SK-N-SH (cell line): ENCODE data around the gene GTF2I. TPM values are rescaled to one million over a fixed set of nuclear protein-coding genes. Genes with fewer than 3 reads are reported as not detected.

Experiments used
- CTCF ChIA-PET: fragments of 300-600, 350-600 bp; formaldehyde crosslinking; extraction: SDS; loops from one replicate; lab custom pipeline; 2021; lab: Yijun Ruan, JAX
- POLR2A ChIA-PET: fragments of 350-600 bp; sonication (Branson Sonifier 250); formaldehyde crosslinking; extraction: SDS; loops from one replicate; lab custom pipeline; 2020; ENCODE audit warnings: antibody characterized with exemption, inconsistent platforms; lab: Yijun Ruan, JAX
- DNase-seq: peaks from one replicate; pipeline ENCODE4 v3.0.0; 2012
- H2AFZ ChIP-seq: fragments of 200-600 bp; sonication (generic); 2 replicates; pipeline ENCODE4 v1.8.1; 2016; ENCODE audit warnings: antibody characterized with exemption, mild to moderate bottlenecking, low read depth
- H3F3A ChIP-seq: fragments of 200-600 bp; sonication (generic); replicated peaks from 2 replicates; pipeline ENCODE3; 2016; ENCODE audit warnings: antibody characterized with exemption, mild to moderate bottlenecking; ENCODE audit not compliant: insufficient read depth
- H3K27ac ChIP-seq, 2 experiments: fragments of 200-500 bp in 1 of 2; fragments of 200-600 bp in 1 of 2; sonication (Bioruptor generic) in 1 of 2; sonication (generic), shearing (Covaris generic) in 1 of 2; 2 replicates each; pipeline versions ENCODE4 v1.5.1 to v1.6.1; 2014 to 2016; ENCODE audit warnings: low read depth in 2 of 2, inconsistent platforms in 1 of 2, low read length in 1 of 2, mild to moderate bottlenecking in 1 of 2, mixed read lengths in 1 of 2
- H3K27me3 ChIP-seq: fragments of 200-600 bp; sonication (generic), shearing (Covaris generic); 2 replicates; pipeline ENCODE4 v1.6.1; 2016; ENCODE audit warnings: mixed run types; ENCODE audit not compliant: insufficient read depth
- H3K36me3 ChIP-seq, 2 experiments: fragments of 200-500 bp in 1 of 2; fragments of 200-600 bp in 1 of 2; sonication (Bioruptor generic) in 1 of 2; sonication (generic) in 1 of 2; replicated peaks in 1 of 2; 2 replicates each; pipeline versions ENCODE3 to v1.5.1; 2014 to 2016; ENCODE audit warnings: low read length in 1 of 2, mild to moderate bottlenecking in 1 of 2; ENCODE audit not compliant: insufficient read depth in 2 of 2, control insufficient read depth in 1 of 2
- H3K4me1 ChIP-seq, 2 experiments: fragments of 200-500 bp in 1 of 2; fragments of 200-600 bp in 1 of 2; sonication (Bioruptor generic) in 1 of 2; sonication (generic), shearing (Covaris generic) in 1 of 2; 2 replicates each; pipeline versions ENCODE4 v1.5.1 to v1.6.1; 2014 to 2016; ENCODE audit warnings: low read depth in 1 of 2, low read length in 1 of 2, mixed run types in 1 of 2; ENCODE audit not compliant: insufficient read depth in 2 of 2, control insufficient read depth in 1 of 2
- H3K4me2 ChIP-seq: fragments of 200-600 bp; sonication (generic), shearing (Covaris generic); 2 replicates; pipeline ENCODE4 v1.6.1; 2017; ENCODE audit warnings: mixed run types
- H3K4me3 ChIP-seq, 2 experiments: fragments of 200-500 bp in 1 of 2; fragments of 200-600 bp in 1 of 2; sonication (Bioruptor generic) in 1 of 2; sonication (generic), shearing (Covaris generic) in 1 of 2; 2 replicates each; pipeline versions ENCODE4 v1.5.1 to v1.8.1; 2014 to 2016; ENCODE audit warnings: low read depth in 2 of 2, inconsistent platforms in 1 of 2, low read length in 1 of 2, mild to moderate bottlenecking in 1 of 2, mixed read lengths in 1 of 2, moderate library complexity in 1 of 2
- H3K79me2 ChIP-seq: fragments of 200-600 bp; sonication (generic); 2 replicates; pipeline ENCODE4 v1.8.1; 2017; ENCODE audit warnings: mild to moderate bottlenecking; ENCODE audit not compliant: insufficient read depth
- H3K9ac ChIP-seq: fragments of 200-600 bp; sonication (generic); 2 replicates; pipeline ENCODE4 v1.6.1; 2017; ENCODE audit warnings: mixed run types
- H3K9me2 ChIP-seq: fragments of 200-600 bp; sonication (generic); 2 replicates; pipeline ENCODE4 v1.6.1; 2017; ENCODE audit warnings: mixed run types
- H3K9me3 ChIP-seq: fragments of 200-600 bp; sonication (generic); 2 replicates; pipeline ENCODE4 v1.6.1; 2017; ENCODE audit warnings: mixed run types, mild to moderate bottlenecking, moderate library complexity
- H4K20me1 ChIP-seq: fragments of 200-600 bp; sonication (generic); 2 replicates; pipeline ENCODE4 v1.6.1; 2017; ENCODE audit warnings: mild to moderate bottlenecking, mixed run types; ENCODE audit not compliant: insufficient read depth
- CTCF ChIP-seq: fragments of 200-600 bp; sonication (generic); IDR thresholded peaks from 2 replicates; pipeline ENCODE4 v1.6.1; 2017; ENCODE audit warnings: antibody characterized with exemption, mild to moderate bottlenecking, moderate library complexity
- ELF1 ChIP-seq: IDR thresholded peaks from 2 replicates; pipeline ENCODE4 v1.4.0; 2012
- FOSL2 ChIP-seq: IDR thresholded peaks from 2 replicates; pipeline ENCODE4 v1.4.0; 2012; ENCODE audit warnings: low read depth, mild to moderate bottlenecking, moderate library complexity, borderline replicate concordance
- JUND ChIP-seq: IDR thresholded peaks from 2 replicates; pipeline ENCODE4 v1.4.0; 2012
- MXI1 ChIP-seq: IDR thresholded peaks from 2 replicates; pipeline ENCODE4 v1.6.1; 2012; ENCODE audit warnings: mild to moderate bottlenecking, low read depth, low read length, improper control_type of control experiment
- PBX3 ChIP-seq: IDR thresholded peaks from 2 replicates; pipeline ENCODE4; 2012
- RCOR1 ChIP-seq: fragments of 150-350 bp; IDR thresholded peaks from 2 replicates; pipeline ENCODE4 v1.6.1; 2017; ENCODE audit warnings: antibody characterized with exemption, low read length
- REST ChIP-seq: IDR thresholded peaks from 2 replicates; pipeline ENCODE4 v1.6.1; 2012; ENCODE audit warnings: mild to moderate bottlenecking, low read depth, low read length, moderate library complexity
- RXRA ChIP-seq: IDR thresholded peaks from 2 replicates; pipeline ENCODE4 v1.4.0; 2012; ENCODE audit warnings: low read depth, mild to moderate bottlenecking, borderline replicate concordance
- TEAD4 ChIP-seq: IDR thresholded peaks from 2 replicates; pipeline ENCODE4 v1.4.0; 2012; ENCODE audit warnings: mild to moderate bottlenecking, borderline replicate concordance; ENCODE audit not compliant: insufficient read depth
- YY1 ChIP-seq: IDR thresholded peaks from 2 replicates; pipeline ENCODE4 v1.4.0; 2012; ENCODE audit warnings: low read depth, mild to moderate bottlenecking
- ZBTB33 ChIP-seq: IDR thresholded peaks from 2 replicates; pipeline ENCODE4 v1.4.0; 2012; ENCODE audit warnings: low read depth, borderline replicate concordance
- WGBS: methylation state at CpG from one replicate; pipeline ENCODE4 v1.1.6; 2017; ENCODE audit warnings: low lambda C conversion rate; 5-methylcytosine and 5-hydroxymethylcytosine counted together
- polyA plus RNA-seq, 3 experiments: library from polyadenylated mRNA; depleted of rRNA; stranded (reverse); fragments of >200 nt; gene quantifications; 2 replicates each; pipeline ENCODE4 v1.2.3, GENCODE V29; 2012
- TF ChIP-seq, protein P1 (sequence below): IDR thresholded peaks from 2 replicates; pipeline ENCODE4 v1.4.0; 2012; ENCODE audit warnings: low read depth

The GTF2I gene
- polyA plus RNA-seq, 1 of the 3 experiments (the other 2 are of a cell fraction) = 90.5 TPM

- WGBS = 91% methylated on average over 11 of the region's 11 CpGs
- no peak overlapping the region for H2AFZ ChIP-seq
- no peaks in the 10 kb centered on the region for H3K27me3 ChIP-seq
- POLR2A ChIA-PET = interaction anchor here (0.7 kb wide), 1 partner anchor 212 kb away, joined by 3 read pairs; no protein-coding TSS in a partner anchor
- no peak overlapping the region for H3K27ac ChIP-seq
- TF ChIP-seq PBX3 (no peak), ELF1 (no peak), REST (no peak), CTCF (no peak), MXI1 (no peak), TEAD4 (no peak), YY1 (no peak), FOSL2 (no peak), JUND (no peak), RCOR1 (no peak), RXRA (no peak), ZBTB33 (no peak)
- TF ChIP-seq, protein P1, sequence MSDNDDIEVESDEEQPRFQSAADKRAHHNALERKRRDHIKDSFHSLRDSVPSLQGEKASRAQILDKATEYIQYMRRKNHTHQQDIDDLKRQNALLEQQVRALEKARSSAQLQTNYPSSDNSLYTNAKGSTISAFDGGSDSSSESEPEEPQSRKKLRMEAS = no peak
- TF ChIP-seq, all 33 proteins: peak for 0
- Histone ChIP-seq H3K9me3 (no peaks in the 10 kb centered on the region), H3K4me3 (no peak overlapping the region), H3K36me3 (peaks cover 0 to 2% of the 10 kb centered on the region in 2 experiments), H3K9me2 (no peaks in the 10 kb centered on the region), H3F3A (peaks cover 24% of the 10 kb centered on the region), H3K79me2 (peaks cover 9% of the 10 kb centered on the region), H4K20me1 (peaks cover 2% of the 10 kb centered on the region), H3K9ac (no peak overlapping the region), H3K4me1 (peaks cover 3 to 8% of the 10 kb centered on the region in 2 experiments), H3K4me2 (no peak overlapping the region)
- DNase-seq = no peak
- CTCF ChIA-PET = interaction anchor here (0.6 to 1.0 kb wide), 2 partner anchors 41 to 204 kb away, joined by 3 read pairs; no protein-coding TSS in a partner anchor
Observed at GRCh38 chr7:74653686-74654181, 3.8 kb upstream of the GTF2I start.
